Activated naive CD8-positive, alpha-beta T cell treated with anti-CD3 and anti-CD28 coated beads, Interleukin-2, amount 50 U/mL, for 16 hours (primary cell): ENCODE data around the gene GPA33.

ENCODE experiments used
- DNase-seq: peaks from one replicate; pipeline ENCODE4 v3.0.0-alpha.2; 2020; ENCODE audit warnings: low read depth, low spot score

The GPA33 gene, protein sequence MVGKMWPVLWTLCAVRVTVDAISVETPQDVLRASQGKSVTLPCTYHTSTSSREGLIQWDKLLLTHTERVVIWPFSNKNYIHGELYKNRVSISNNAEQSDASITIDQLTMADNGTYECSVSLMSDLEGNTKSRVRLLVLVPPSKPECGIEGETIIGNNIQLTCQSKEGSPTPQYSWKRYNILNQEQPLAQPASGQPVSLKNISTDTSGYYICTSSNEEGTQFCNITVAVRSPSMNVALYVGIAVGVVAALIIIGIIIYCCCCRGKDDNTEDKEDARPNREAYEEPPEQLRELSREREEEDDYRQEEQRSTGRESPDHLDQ

GRCh38 chr1:167090314-167090942, at the start of gene GPA33:
Gene GPA33, minus strand, starts transcription at chr1:167090377. Its CDS starts 90 bp downstream, at chr1:167090287.
- no peak for DNase-seq

DNA sequence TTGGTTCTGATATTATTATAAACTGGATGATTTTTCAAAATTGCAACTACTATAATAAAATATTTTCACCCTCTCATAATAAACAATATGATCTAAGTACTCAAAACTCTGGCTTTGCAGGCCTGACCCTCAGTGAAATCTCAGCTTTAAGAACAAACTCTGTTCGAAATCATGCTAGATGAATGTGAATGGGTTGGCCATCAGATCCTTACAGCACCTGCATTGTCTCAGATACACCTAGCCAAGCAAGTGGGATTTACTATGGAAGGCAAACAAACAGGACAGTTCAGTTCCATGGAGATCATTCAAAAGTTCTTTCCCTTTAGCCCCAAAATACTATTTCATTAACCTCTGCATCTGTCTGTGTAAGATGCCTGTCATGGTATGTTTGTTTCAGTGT, 48.5 kb upstream of the GPA33 start:
- no peak for DNase-seq

DNA sequence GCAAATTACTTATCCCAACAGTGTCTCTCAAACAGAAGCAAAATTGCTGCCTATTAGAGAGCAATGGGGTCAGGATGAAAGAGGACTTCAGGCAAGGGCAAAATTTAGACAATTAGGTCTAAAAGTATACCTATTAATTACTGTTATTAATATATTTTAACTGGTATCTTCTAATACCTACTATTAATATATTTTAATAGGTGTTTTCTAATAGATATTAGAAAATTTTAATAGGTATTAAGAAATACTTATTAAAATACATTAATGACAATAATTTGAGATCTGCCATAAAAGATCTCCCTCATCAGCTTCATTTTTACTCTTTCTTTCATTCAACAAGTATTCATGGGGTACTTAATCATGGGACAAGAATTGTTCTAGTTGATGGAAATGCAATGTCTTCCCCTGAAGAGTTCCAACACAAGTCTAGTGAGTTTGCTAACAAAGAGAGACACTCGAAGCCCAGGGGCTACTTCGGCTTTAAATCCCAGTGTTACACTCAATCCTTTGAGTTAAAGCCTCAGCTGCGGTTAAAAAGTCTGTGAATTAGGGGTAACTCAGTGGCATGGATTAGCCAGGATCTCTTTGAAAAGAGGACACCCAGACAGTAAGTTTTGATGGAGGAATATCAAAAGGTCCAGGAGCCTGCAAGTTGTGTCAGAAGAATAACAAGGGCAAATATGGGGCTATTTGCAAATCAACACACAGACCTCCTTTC, 47.8 kb upstream of the GPA33 start:
- no peak for DNase-seq

GRCh38 chr1:167137332-167137781, 47.2 kb upstream of the GPA33 start:
- no peak for DNase-seq

DNA sequence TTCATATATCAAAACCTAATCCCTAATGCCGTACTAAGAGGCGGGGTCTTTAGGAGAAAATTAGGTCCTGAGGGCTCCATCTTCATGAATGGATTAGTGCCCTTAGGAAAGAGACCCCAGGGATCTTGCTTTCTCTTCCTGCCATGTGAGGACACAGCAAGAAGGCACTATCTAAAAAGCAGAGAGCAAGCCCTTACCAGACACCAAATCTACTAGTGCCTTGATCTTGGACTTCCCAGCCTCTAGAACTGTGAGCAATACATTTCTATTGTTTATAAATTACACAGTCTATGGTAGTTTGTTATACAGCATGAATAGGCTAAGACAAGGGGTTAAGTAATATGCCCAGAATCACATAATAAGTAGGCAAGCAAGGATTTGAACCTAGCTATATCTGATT, 46.6 kb upstream of the GPA33 start:
- no peak for DNase-seq

DNA sequence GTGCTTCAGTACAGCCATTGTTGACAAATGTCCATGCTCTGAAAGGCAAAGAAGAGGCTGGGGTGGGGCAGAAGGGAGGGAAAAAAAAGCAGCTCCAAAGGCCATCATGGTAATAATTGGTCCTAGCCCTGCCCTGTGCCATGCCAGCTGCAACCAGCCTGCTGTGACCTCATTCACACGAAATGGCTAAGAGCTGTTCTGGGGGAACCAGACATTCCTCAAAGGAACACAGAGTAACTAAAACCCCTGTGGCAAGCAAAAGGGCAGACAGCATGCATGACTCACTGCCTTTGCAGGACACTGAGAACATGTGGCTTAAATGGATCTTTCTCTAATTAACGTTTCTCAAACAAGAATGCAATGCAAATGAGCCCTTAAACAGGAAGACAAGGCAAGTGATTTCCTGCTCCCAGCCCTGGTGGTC, 46.0 kb upstream of the GPA33 start:
- DNase-seq = no peak

DNA sequence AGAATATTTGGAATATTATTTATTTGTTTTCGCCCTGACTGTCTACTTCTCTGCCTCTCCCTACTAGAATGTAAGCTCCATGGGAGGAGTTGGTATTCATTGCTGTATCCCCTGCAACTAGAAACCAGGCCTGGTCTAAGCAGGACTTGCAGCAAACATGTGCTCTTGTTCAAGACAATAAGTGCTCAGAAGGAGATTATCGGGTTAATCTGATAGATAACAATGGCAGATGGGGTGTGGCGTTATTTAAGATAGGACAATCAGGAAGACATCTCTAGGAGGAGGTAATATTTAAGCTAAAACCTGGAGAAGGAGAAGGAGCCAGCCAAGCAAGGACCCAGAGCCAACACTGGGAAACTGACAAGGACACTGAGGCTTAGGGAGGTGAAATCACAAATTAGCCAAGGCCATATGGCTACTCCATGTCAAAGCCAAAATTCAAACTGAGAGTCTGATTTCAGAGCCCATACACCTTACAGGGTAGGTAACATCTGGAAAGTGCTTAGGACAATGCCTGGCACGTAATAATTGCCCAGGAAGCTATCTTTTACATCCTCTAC, 45.2 kb upstream of the GPA33 start:
- DNase-seq = no peak

DNA sequence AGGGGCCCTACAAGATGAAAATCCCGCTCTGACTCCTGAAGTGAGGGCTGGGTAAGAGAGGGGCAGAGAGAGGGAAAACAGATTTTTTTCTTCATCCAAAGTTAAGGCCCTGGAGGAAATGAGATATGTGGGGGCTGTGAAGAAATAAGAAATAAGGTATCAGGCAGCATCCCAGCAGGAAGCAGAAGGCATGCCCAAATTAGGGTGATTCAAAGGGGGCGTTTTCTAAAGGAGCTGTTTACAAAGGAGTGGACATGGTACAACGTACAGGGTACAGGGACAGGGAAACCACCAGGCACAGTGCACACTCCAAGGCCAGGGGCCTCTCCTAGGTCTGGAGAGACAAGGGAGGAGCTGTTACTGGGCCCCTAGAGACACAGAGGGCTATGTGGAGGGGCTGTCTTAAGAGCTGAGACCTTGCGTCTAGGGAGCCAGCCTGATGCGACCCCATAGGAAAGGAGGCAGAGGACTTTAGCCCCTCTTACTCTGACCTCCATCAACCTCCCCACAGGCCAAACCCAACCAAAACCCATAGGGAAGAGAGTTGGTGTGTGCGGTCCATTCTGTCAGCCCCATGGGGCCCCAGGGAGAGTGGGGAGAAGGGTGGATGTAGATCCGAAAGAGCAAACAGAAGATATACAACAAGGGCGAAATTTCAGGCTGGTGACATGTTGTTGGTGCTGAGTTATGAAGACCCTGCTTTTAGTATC, 42.3 kb upstream of the GPA33 start:
- no peak for DNase-seq

- DNase-seq = no peak
Observed at GRCh38 chr1:167130829-167131510, 40.8 kb upstream of the GPA33 start.

DNA sequence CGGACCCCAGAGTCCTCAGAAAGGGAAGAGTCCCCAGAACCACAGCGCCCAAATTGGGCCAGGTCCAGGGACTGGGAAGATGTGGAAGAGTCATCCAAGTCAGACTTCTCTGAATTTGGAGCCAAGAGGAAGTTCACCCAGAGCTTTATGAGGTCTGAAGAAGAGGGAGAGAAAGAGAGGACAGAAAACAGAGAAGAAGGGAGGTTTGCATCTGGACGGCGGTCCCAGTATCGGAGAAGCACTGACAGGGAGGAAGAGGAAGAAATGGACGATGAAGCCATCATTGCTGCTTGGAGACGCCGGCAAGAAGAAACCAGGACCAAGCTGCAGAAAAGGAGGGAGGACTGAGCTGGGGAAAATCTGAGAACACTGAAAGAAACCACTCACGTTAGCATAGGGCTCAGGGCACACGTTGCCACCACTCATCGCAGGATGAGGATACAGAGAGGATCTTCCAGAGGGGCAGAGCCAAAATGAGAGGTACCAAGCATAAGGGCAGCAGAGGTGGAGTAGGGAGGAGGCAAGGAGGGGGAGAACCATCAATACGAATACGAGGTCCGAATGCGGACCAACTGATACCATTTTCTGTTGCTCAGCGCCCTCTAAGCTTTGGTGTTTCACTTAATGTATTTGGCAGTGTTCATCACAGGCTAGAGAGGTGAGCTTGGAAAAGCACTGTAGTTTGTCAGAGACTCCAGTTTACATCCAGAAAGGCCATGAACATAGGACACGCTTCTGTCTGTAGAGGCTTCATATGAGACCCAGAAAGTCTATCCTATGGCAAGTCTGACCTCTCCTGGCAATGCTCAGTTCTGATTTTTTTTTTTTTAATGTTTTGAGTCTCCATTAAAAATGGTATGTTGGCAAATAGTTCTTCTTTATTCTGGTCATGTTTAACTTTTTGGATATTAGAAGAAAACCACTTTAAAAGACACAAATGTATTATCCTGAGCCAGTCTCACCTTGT, 38.4 kb upstream of the GPA33 start:
- DNase-seq = no peak

DNA sequence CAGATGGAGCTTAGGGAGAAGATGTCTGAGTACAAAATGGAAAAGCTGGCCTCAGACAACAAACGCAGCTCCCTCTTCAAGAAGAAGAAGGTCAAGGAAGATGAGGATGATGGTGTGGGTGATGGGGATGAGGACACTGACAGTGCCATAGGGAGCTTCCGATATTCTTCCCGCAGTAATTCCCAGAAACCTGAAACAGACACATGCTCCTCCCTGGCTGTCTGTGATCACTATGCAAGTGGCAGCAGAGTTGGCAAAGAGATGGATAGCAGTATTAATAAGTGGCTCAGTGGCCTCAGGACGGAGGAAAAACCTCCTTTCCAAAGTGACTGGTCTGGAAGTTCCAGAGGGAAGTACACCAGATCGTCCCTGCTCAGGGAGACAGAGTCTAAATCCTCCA, 37.5 kb upstream of the GPA33 start:
- no peak for DNase-seq

GRCh38 chr1:167127236-167127635, 37.1 kb upstream of the GPA33 start:
- DNase-seq = no peak

- DNase-seq = no peak
Observed at GRCh38 chr1:167126811-167127210, 36.6 kb upstream of the GPA33 start.

GRCh38 chr1:167126317-167126716, 36.1 kb upstream of the GPA33 start:
- no peak for DNase-seq

DNA sequence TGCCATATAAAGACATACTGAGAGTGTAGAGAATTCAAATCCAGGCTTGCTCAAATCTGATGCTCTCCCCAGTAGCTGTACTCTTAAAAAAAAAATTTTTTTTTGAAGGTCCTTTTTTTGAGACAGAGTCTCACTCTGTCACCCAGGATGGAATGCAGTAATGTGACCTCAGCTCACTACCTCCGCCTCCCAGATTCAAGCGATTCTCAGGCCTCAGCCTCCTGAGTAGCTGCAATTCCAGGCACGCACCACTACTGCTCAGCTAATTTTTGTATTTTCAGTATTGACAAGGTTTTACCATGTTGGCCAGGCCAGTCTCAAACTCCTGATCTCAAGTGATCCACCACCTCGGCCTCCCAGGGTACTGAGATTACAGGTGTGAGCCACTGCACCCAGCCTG, 32.4 kb upstream of the GPA33 start:
- no peak for DNase-seq

- no peak for DNase-seq
Observed at GRCh38 chr1:167122121-167122480, 31.9 kb upstream of the GPA33 start.

DNA sequence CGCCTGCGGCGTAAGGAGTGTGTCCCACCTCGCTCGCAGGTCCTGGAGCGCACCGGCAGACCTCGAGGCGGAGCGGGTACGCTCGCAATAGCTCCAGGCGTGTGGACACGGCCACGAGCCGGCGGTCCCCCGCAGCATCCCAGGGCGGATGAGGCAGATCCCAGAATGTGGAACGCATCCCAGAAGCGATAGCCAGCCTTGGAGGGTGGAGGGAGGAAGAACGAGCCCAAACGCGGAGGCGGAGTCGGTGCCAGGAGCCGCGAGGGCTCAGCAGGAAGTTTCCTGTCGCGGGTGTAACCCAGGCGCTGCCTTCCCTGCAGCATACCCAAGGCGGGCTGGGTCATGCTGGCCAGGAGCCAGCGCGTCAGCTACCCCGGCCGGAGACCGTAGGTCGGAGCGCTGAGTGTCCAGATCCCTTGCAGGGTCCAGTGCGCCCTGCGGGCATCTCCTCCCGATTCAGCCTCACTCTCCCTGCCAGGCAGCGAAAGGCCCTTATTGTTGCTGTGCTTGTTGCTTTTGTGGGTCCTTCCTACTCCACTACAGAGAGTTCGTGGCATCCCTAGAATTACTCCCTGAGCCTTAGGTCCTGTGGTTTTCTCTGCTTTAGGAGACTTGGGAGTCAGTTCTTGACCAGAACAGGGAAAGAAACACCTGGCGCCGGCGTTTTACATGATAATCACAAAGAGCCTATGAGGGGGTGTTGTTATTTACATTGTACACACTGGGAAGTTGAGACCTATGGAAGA, 31.4 kb upstream of the GPA33 start:
- DNase-seq = no peak

- no peak for DNase-seq
Observed at GRCh38 chr1:167120899-167121298, 30.7 kb upstream of the GPA33 start.

GRCh38 chr1:167119696-167120095, 29.5 kb upstream of the GPA33 start:
- no peak for DNase-seq
